IPS-NIHi7 (cell line): ENCODE measurements around the gene DENND2A.

ENCODE experiments used
- DNase-seq: peaks from one replicate; pipeline ENCODE4 v3.0.0; 2012; ENCODE audit warnings: mixed read lengths; ENCODE audit errors: extremely low spot score

Gene DENND2A

DNA sequence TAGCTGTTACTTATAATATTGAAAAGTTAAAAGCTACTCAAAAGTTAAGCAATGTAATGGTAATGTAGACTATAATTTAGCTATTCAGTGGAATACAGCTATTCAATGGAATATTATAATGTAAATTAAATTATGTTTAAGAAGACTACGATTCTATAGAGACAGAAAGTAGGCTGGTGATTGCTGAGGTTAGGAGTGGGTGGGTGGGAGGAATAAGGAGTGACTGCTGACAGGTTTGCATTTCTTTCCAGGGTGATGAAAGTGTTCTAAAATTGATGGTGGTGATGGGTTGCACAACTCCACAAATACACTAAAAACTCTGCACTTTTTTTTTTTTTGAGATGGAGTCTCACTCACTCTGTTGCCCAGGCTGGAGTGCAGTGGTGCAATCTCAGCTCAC lies 21.4 kb downstream of the DENND2A start:
- no peak for DNase-seq

DNA sequence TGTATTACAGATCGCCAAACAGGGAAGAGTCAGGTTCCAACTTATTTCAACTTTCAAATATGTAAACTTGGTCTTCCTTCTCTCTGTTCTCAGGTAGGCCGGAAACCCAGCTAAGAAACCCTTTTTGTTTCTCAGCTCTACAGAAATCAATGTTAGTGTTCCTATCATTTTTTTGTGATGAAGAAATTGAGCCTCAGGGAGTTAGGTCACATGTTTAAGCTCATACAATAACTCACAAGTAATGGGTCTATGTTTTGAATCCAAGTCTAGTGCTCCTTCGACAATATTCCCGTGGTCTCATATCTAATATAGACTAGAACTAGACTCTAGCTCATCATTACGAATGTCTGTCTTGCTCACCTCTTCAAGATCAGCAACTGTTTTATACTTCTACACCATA lies 22.3 kb downstream of the DENND2A start:
- no peak for DNase-seq

DNA sequence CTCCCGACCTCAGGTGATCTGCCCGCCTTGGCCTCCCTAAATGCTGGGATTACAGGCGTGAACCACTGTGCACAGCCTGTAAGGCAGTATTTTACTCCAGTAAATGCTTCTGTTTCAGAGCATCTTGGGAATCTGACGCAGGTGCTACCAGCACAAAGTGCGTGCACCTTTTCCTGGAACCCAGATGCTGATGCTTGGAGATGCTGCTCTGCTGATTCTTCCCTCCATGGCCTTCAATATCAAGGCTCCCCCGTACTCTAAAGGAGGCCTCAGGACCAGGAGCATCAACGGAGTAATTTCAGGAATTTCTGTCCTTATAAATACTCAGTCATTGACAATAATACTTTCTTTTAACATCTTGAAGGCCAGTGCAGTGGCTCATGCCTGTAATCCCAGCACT lies 23.5 kb downstream of the DENND2A start:
- no peak for DNase-seq

DNA sequence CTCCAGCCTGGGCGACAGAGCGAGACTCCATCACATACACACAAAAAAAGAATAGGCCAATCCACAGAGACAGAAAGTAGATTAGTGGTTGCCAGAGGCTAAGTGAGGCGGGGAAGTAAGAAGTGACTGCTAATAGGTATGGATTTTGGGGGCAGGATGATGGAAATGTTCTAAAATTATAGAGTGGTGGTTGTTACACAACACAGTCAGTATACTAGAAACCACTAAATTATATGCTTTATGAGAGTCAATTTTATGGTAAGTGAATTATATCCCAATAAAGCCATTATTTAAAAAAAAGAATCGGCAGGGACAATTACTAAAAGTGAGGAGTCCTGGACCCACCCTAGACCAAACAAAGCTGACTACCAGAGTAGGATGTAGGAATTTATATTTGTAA lies 24.3 kb downstream of the DENND2A start:
- DNase-seq = no peak

DNA sequence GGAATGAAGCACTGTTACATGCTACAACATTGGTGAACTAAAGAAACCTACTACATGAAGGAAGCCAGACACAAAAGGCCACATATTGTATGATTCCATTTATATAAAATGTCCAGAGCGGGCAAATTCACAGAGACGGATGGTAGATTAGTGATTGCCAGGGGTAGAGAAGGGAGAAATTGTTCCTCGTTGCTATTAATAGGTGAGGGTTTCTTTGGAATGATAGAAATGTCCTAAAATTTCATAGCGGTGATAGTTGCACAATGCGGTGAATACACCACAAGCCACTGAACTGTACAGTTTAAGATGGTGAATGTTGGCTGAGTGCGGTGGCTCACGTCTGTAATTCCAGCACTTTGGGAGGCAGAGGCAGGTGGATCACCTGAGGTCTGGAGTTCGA lies 29.0 kb downstream of the DENND2A start:
- DNase-seq = no peak

DNA sequence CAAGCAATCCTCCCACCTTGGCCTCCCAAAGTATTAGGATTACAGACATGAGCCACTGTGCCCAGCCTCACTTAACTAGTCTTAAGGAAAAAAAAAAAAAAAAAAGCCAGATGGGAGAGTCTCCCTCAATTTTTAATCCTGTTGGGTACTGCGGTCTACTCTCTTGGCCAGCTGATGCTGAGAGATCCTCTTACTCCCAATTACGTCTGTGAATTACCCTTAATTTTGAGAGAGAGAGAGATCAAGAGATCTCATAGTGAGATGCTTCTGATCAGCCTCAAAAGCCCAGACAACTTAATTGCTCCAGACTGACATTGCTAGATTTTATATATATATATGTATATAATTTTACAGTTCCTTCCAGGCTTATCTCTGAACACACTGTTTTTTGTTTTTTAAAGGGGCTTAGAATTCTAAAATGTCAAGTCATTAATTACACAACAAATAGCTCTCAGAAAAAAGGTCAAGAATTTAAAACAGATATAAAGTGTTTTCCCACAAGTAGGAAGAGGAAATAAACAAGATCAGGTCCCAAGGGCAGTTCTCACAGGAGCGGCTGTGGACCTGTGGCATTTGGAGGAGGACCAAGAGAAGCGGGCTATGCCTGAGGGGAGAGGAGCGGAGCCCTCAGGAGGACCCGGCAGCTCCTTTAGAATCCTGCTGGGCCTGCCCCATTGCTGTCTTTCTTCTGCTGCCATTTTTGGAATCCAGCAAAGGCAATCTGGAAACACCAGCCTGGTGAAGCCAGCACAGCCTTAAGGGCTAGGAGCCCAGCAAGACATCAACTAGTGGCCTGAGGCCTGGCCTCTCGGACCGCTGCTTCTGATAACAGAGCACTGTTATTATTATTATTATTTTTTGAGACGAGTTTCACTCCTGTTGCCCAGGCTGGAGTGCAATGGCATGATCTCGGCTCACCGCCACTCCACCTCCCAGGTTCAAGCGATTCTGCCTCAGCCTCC lies 30.1 kb downstream of the DENND2A start:
- no peak for DNase-seq

DNA sequence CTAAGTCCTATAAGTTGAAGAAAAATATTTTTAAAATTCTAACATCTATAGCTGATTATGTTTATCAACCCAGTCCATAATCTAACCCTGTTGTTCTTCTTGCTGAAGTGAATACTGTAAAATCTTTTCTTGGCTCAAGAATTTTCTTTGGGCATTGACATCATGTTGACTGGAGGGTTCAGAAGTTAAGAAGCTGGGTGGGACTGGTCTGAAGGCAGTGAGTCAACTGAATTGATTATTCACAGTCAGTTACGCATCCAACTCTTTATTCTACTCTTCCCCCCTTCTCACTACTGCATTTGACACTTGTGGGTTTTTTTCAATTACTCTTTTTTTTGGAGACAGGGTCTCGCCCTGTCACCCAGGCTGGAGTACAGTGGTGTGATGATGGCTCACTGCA lies 31.0 kb downstream of the DENND2A start:
- DNase-seq = no peak

DNA sequence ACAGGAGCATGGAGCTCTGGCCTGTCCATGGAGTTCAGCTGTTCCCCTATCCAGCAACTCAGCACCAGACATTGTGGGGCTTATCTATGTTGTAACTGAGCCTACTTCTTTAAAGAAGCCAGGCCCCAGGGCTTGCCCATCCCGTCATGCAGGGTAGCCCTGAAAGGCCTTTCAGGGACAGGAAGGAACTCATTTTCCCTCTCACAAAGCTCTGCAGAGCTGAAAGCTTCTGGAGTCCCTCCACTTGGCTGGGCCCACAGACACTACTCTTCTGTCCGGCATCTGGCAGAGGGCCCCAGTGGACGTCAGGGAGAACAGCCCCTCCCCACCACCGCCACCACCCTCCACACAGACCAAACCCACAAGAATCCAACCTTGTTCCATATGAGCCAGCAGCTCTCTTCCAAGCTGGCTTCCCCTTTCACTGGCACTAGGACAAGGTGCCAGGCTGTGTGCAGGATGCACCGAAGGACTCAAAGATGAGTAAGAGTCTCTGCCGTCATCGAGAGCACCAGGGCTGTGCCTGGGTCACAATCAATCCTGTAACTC lies 33.1 kb downstream of the DENND2A start:
- DNase-seq = no peak

DNA sequence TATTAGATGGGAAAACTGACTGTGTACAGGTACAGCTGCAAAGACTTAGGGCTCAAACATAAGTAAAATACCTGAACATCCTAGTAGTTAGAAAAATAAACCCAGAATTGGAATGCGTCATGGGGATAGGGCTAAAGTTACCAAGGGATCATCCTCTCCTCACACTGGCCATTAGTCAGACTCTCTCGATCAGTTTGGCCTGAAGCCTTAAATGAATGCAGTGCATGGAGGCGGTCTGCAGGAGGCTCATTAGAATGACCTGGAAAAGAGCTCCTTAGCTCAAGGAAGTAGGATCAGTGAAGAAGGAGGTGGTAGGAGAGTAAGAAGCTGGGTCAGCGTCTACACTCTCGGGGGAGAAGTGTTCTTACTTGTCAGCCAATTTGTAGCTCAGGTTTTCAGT lies 35.3 kb downstream of the DENND2A start:
- DNase-seq = peak; percentile 53

DNA sequence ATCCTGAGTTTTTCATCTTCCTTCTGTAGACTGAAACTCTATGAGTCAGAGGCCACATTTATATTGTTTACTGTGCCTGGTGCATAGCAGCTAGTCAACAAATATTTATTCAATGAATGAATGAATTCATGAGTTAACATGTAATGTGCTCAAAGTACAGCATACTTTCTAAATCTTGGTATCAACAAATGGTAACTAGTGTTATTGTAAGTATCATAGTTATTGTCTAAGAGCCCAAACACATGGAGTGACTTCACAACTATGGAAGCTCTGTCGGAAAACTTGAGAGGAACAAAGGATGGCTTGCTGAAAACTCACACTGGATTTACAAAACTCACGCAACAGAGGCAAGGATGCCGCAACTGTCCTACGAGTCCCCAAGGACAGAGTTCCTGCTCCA lies 35.9 kb downstream of the DENND2A start:
- no peak for DNase-seq

DNA sequence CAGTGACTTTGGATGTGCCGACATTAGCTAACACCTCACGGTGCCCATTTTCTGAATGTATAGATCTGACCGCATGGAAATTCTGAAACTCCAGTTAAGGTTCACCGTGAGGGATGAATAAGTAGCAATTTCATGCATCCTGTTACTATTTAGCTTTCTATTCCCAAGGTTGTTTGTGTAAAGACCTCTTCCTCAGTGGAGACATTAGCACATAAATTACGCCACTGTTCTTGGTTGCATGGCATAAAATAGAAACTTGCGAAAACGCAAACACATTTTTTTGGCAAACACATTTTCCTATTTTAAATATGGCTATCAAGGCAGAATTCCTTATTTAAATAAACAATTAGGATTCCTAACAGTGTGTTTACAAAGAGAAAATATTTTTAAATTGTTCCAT lies 36.5 kb downstream of the DENND2A start:
- no peak for DNase-seq

DNA sequence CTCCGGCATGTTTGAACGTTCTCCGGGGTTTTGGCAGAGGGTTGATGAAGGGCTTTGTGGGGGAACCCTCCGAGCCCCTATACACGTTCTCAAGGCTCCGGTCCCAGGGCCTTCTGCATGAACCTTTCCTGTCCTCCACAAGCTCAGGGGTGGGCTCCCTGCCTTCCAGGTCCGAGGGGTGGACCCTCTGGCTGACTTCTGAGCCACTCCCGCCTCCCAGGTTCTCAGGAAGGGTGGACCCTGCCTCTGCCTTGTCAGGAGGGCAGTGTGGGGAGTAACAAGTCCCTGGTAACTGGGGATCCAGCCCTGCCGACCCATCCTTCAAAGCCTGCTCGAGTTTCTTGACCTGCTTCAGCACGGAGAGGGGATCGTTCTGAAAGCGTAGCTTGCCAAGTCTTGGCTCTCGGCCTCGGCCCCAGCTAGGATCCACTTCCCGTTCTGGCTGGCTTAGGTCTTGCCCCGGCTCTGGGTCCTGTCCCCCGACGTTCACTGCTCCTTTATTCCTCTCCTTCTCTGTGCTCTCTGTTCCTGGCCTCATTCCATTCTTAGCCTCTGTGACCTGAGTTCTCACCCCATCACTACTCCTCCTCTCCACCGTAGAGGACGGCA lies 38.9 kb downstream of the DENND2A start:
- DNase-seq = no peak

DNA sequence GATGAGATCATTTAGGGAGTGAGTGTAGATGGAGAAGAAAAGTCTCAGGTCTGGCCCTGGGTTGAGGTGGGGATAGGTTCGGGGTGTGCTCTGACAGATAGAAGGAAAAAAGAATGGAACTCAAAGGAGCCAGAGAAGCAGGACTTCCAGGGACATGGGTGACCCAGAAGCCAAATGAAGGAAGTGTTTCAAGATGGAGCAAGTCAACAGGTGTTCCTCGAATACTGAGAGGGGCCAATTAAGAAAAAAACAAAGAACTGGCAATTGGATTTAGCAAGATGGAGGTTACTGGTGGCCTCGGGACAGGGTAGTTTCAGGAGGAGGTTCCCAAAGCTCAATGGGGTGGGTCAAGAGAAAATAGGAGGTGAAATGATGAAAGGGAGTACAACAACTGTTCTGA lies 40.3 kb downstream of the DENND2A start:
- DNase-seq = no peak

DNA sequence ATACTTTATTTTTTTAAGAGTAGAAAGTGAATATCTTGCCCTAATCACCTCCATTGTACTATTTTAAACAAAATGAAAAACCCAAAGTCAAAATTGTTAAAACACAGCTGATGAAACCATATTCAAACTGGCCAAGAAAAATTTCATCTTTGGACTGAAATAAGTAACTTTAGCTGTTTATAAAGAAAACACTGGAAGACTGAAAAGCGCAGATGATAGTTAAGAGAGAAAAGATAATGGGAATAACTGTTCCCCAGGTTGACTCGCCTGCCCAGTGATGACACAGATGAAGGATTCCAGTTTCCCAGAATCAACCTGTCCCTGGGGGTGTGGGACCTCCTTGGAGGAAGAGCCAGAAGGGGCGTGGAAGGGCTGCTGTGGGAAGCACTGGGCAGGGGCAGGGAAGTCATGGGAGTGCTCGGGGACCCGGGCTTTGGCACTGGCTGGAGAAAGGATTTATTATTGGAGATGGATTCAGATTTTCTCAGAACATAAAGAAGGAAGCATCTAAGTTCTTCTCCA lies 43.1 kb downstream of the DENND2A start:
- DNase-seq = no peak

DNA sequence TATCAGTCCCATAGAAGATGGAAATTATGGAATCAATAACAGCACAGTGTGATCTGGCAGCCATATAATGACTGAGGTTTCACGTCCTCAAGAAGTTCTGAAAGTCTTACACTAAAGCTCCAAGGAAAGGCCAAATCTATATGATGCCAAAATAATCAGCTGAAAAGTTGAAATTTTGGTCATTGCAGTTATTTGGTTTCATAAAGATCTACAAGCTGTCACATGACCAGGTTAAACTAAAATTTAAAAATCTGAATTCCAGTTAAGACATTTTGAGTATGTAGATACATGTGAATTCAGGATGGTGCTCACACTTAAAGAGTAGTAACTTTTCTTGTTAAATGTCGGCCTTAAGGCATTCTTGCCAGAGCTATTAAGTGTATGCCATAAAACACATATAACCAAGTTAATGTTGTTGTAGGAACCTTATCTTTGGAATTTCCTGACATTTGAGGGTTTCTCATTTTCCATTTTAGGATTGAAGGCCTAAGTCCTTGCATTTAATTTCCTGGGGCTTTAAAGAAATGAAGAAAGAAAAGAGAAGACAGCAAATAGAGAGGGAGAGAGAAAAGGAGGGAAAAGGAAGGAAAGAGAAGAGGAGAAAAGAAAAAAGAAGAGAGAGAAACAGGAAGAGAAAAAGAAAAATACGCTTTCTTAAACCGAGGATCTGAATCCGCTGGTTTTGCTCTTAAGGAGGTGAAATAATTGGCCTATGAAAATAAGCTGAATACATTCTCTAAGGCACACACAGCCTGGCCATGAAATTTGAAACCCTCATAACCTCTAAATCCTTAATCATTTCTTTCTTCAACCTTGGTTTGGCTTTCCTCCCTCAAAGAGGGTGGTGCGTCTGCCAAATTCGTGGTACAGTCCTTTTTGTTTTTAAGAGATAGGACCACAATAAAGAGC lies 43.8 kb downstream of the DENND2A start:
- DNase-seq = no peak

DNA sequence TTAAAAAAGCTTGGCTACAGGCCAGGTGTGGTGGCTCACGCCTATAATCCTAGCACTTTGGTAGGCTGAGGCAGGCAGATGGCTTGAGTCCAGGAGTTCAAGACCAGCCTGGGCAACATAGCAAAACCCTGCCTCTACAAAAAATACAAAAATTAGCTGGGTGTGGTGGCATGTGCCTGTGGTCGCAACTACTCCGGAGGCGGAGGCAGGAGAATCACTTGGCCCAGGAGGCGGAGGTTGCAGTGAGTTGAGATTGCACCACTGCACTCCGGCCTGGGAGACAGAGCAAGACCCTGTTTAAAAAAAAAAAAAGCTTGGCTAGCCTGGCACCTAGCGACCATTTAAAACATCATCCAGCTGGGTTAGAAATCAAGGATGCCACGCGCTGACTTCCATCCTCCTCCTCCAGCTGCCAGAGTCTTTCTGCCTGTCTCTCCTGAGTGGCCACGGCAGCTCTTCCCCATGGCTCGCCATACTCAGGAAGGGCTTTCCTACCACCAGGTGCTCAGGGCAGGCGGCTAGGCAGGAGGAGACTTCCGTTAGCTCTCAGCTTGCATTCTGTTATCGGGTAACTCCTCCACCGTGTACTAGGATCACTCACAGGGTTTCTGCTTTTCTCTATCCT lies 45.0 kb downstream of the DENND2A start:
- DNase-seq = no peak

DNA sequence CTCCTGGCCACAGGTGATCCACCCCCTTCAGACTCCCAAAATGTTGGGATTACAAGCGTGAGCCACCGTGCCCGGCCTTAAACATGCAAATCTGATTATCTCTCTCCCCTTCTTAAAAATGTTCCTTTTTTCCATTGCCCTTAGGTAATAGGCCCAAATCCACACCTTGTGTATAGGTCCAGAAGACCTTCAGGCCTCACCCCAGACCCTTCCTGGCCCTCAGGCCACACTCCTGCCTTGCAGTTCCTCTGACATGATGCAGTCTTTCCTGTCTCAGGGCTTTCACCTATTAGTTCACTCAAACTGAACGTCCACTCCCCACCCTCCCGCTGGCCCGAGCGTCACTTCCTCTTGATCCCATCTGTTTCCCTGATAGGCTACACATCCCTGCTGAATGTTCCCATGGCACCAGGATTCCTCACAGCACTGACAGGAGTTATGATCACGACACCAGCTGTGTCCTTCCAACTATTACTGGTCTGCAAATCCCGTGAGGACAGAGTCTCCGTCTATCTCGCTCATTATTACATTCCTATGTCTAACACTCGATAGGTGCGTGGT lies 46.4 kb downstream of the DENND2A start:
- DNase-seq = no peak

DNA sequence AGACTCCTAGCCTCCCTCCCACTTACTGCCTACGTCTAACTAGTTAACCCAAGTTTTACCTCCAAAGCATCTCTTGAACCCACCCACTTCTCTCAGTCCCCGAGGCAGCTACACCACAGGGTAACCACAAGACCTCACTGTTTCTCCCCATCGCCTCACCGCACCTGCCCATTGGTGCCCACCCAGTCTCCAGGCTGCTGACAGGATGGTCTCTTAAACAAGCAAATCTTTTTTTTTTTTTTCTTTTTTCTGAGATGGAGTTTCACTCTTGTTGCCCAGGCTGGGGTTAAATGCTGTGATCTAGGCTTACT lies 47.0 kb downstream of the DENND2A start:
- no peak for DNase-seq

DNA sequence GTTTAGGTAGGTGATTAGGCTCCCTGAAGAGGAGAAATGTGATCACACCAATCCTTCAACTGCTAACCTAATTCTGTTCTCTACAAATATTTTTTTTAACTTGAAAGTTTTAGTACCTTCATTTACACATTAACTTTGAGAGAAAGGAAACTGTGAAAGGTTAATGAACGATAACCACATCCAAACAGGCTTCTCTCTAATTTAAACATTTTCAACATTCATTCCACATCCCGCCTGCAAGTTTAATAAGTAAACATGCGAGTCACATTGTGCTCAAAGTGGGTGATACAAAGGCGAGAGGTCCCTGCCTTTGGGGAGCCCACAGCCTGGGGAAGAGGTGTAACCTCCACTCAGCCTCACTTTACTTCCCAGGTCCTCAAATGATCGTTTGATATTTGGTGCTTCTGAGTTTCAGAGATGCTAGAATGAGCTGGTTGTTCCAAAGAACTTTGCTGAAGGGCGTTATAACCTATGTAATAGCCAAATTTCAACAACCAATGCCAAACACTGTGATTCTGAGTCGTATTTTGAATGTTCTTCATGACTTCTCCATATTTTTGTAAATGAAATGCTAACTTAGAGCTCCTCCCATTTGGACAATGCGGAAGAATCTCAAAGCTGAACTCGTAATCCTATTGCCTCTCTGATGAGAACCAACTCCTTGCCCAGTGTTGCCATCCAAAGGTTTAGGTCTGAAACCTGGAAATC lies 47.5 kb downstream of the DENND2A start:
- no peak for DNase-seq

DNA sequence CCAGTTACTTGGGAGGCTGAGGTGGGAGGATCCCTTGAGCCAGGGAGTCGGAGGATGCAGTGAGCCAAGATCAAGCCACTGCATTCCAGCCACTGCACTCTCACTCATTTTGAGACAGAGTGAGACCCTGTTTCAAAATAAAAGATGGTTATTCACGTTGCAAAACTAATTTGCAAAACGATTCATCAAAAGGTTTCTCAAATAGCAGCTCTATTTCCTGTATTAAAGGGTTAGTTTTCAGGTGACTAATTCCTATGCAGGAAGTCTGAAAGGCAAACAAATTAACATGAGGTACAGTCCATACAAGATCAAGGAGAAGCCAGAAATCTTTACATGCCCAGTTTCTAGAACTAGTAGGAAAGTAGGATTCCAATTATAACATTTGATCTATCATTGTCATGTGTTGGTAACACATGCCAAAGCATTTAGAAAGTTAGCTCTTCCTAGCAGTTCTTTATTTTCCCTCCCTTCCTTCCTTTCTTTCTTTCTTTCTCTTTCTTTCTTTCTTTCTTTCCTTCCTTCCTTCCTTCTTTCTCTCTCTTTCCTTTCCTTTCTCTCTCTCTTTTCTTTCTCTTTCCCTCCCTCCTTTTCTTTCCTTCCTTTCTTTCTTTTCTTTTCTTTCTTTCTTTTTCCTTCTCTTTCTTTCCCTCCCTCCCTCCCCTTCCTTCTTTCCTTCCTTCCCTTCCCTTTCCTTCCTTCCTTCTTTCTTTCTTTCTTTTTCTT lies 49.3 kb downstream of the DENND2A start:
- DNase-seq = no peak
